Keratinocyte (primary cell): ENCODE measurements around the gene PRDM10. TPM values are rescaled to one million over a fixed set of nuclear protein-coding genes. Genes with fewer than 3 reads are reported as not detected.

Experiments used
- DNase-seq: peaks from one replicate; pipeline ENCODE4 v3.0.0-alpha.2; 2011; ENCODE audit warnings: low read depth, missing footprints, low spot score
- FAIRE-seq: peaks from 2 replicates; lab custom pipeline; 2011; peaks lifted over from hg19 to GRCh38; lab: Jason Lieb, UNC
- H2AFZ ChIP-seq: 2 replicates; pipeline ENCODE4 v1.6.0; 2012; ENCODE audit warnings: low read length, control low read depth, inconsistent platforms; ENCODE audit not compliant: control insufficient read depth
- H3K27ac ChIP-seq: 2 replicates; pipeline ENCODE4 v1.5.1; 2011; ENCODE audit warnings: low read length; ENCODE audit not compliant: control insufficient read depth, insufficient read depth
- H3K27me3 ChIP-seq: 3 replicates; pipeline ENCODE4 v1.6.0; 2011; ENCODE audit warnings: low read length; ENCODE audit not compliant: control insufficient read depth, insufficient read depth; ENCODE audit errors: extremely low read depth
- H3K36me3 ChIP-seq, 2 experiments: 2 replicates in 1 of 2; 3 replicates in 1 of 2; pipeline ENCODE4 v1.5.1; 2011; ENCODE audit warnings: low read length in 2 of 2, mild to moderate bottlenecking in 1 of 2; ENCODE audit not compliant: control insufficient read depth in 2 of 2, insufficient read depth in 2 of 2; ENCODE audit errors: extremely low read depth in 1 of 2
- H3K4me1 ChIP-seq: 3 replicates; pipeline ENCODE4 v1.5.1; 2011; ENCODE audit warnings: low read length; ENCODE audit not compliant: control insufficient read depth, insufficient read depth; ENCODE audit errors: extremely low read depth
- H3K4me2 ChIP-seq: 3 replicates; pipeline ENCODE4 v1.6.0; 2011; ENCODE audit warnings: low read depth, low read length; ENCODE audit not compliant: control insufficient read depth, insufficient read depth; ENCODE audit errors: extremely low read depth
- H3K4me3 ChIP-seq, 3 experiments: fragments of 200-600 bp in 1 of 3; sonication (generic) in 1 of 3; 2 replicates in 2 of 3; 3 replicates in 1 of 3; pipeline ENCODE4 v1.5.1; 2011 to 2016; ENCODE audit warnings: low read length in 3 of 3, mild to moderate bottlenecking in 3 of 3, control low read depth in 2 of 3, inconsistent platforms in 1 of 3, low read depth in 1 of 3, mixed read lengths in 1 of 3, mixed run types in 1 of 3, moderate library complexity in 1 of 3; ENCODE audit not compliant: control insufficient read depth in 2 of 3, insufficient read depth in 2 of 3; ENCODE audit errors: extremely low read depth in 1 of 3
- H3K79me2 ChIP-seq: 2 replicates; pipeline ENCODE4 v1.6.0; 2012; ENCODE audit warnings: low read length; ENCODE audit not compliant: control insufficient read depth, insufficient read depth
- H3K9ac ChIP-seq: 3 replicates; pipeline ENCODE4 v1.6.0; 2011; ENCODE audit warnings: low read length; ENCODE audit not compliant: control insufficient read depth, insufficient read depth; ENCODE audit errors: extremely low read depth
- H3K9me1 ChIP-seq: 3 replicates; pipeline ENCODE4 v1.6.0; 2011; ENCODE audit warnings: low read length; ENCODE audit not compliant: control insufficient read depth, insufficient read depth; ENCODE audit errors: extremely low read depth
- H3K9me3 ChIP-seq: 2 replicates; pipeline ENCODE4 v1.5.1; 2012; ENCODE audit warnings: low read depth, low read length; ENCODE audit not compliant: control insufficient read depth
- H4K20me1 ChIP-seq: 3 replicates; pipeline ENCODE4 v1.6.0; 2011; ENCODE audit warnings: low read length; ENCODE audit not compliant: control insufficient read depth, insufficient read depth; ENCODE audit errors: extremely low read depth
- CTCF ChIP-seq, 3 experiments: IDR thresholded peaks in 1 of 3; conservative IDR thresholded peaks in 1 of 3; optimal IDR thresholded peaks in 1 of 3; 2 replicates in 2 of 3; 3 replicates in 1 of 3; pipeline versions ENCODE3 to v1.5.1; 2011; ENCODE audit warnings: low read length in 3 of 3, mild to moderate bottlenecking in 3 of 3, moderate library complexity in 2 of 3, control low read depth in 1 of 3, inconsistent platforms in 1 of 3; ENCODE audit not compliant: insufficient read depth in 2 of 3; ENCODE audit errors: extremely low read depth in 1 of 3
- EZH2 ChIP-seq: IDR thresholded peaks from one replicate; pipeline ENCODE4 v1.6.1; 2012; ENCODE audit warnings: inconsistent platforms, mild to moderate bottlenecking, low read length, moderate library complexity
- dilution Hi-C: fragments of 300-500 bp; cut with MboI; formaldehyde crosslinking; loops from one replicate; pipeline ENCODE4 v1.7.0; 2020; ENCODE audit warnings: low sequenced_read_pairs; ENCODE audit not compliant: extremely low pct_ligation_motif_present
- polyA plus RNA-seq, 5 experiments: library from polyadenylated mRNA; depleted of rRNA in 3 of 5; stranded (reverse) in 3 of 5; stranded (forward) in 1 of 5; unstranded in 1 of 5; fragments of >200 nt; gene quantifications; 1 replicate in 1 of 5; 2 replicates in 3 of 5; 3 replicates in 1 of 5; pipeline versions ENCODE4 v1.2.1 to v1.2.3, GENCODE V29; 2011 to 2012; ENCODE audit warnings: missing spikeins in 2 of 5, low read depth in 1 of 5, low replicate concordance in 1 of 5

Gene PRDM10
- polyA plus RNA-seq, 1 donor (not counting 4 experiments of a cell fraction or from before 2014, with no cell fraction given), result 4.7 TPM

- Histone ChIP-seq H4K20me1 (no peaks in the 10 kb centered on the region), H3K9me3 (no peaks in the 10 kb centered on the region), H3K36me3 (no peaks in the 10 kb centered on the region), H3K9ac (no peak overlapping the region), H3K27me3 (no peaks in the 10 kb centered on the region), H3K27ac (no peak overlapping the region), H2AFZ (no peak overlapping the region), H3K4me3 (no peak overlapping the region), H3K9me1 (no peaks in the 10 kb centered on the region), H3K4me2 (no peak overlapping the region), H3K4me1 (no peaks in the 10 kb centered on the region), H3K79me2 (no peaks in the 10 kb centered on the region)
- TF ChIP-seq CTCF (optimal IDR thresholded peaks at IDR 0.05 in 1 of 3, IDR thresholded peaks at IDR 0.05 in 1 of 3, conservative IDR thresholded peaks at IDR 0.05 in 1 of 3; ENCODE audit: extremely low read depth in 1 of 3, insufficient read depth in 2 of 3, low read length in 3 of 3) (no peak), EZH2 (no peak)
- dilution Hi-C loops, result no loop called here
- FAIRE-seq (no peak), DNase-seq (no peak)
Observed at GRCh38 chr11:129967996-129968395, 34.6 kb downstream of the PRDM10 start.

- H3K9me3 ChIP-seq, result no peaks in the 10 kb centered on the region
- peaks cover 4% of the 10 kb centered on the region for H3K4me1 ChIP-seq
- no peak overlapping the region for H3K4me2 ChIP-seq
- no peak overlapping the region for H3K27ac ChIP-seq
- no peak overlapping the region for H3K4me3 ChIP-seq
- H3K9ac ChIP-seq, result no peak overlapping the region
- no peak overlapping the region for H2AFZ ChIP-seq
- no peaks in the 10 kb centered on the region for H4K20me1 ChIP-seq
- no peaks in the 10 kb centered on the region for H3K79me2 ChIP-seq
- TF ChIP-seq EZH2 (no peak), CTCF (optimal IDR thresholded peaks at IDR 0.05 in 1 of 3, IDR thresholded peaks at IDR 0.05 in 1 of 3, conservative IDR thresholded peaks at IDR 0.05 in 1 of 3; ENCODE audit: extremely low read depth in 1 of 3, insufficient read depth in 2 of 3, low read length in 3 of 3) (no peak)
- no peaks in the 10 kb centered on the region for H3K27me3 ChIP-seq
- DNase-seq (no peak), FAIRE-seq (no peak)
- H3K36me3 ChIP-seq, result peaks cover 0 to 3% of the 10 kb centered on the region in 2 experiments
- H3K9me1 ChIP-seq, result no peaks in the 10 kb centered on the region
- dilution Hi-C loops, result no loop called here
Observed at GRCh38 chr11:129965248-129965647, 37.4 kb downstream of the PRDM10 start.
